HEK293 (cell line): Measurements from ENCODE around the gene GRIN3A.

Source experiments
- OVOL3 ChIP-seq: fragments of 450-650 bp; formaldehyde crosslinking; IDR thresholded peaks from 2 replicates; pipeline ENCODE4 v1.5.1; 2016; ENCODE audit warnings: missing biosample characterization, missing genetic modification characterization
- ZBTB6 ChIP-seq: fragments of 450-650 bp; formaldehyde crosslinking; IDR thresholded peaks from 2 replicates; pipeline ENCODE4 v1.5.1; 2017; ENCODE audit warnings: missing biosample characterization, missing genetic modification characterization
- ZNF138 ChIP-seq: fragments of 450-650 bp; formaldehyde crosslinking; IDR thresholded peaks from 2 replicates; pipeline ENCODE4 v1.5.1; 2016; ENCODE audit warnings: missing biosample characterization, missing genetic modification characterization, borderline replicate concordance
- ZNF157 ChIP-seq: fragments of 450-650 bp; formaldehyde crosslinking; IDR thresholded peaks from 2 replicates; pipeline ENCODE4 v1.5.1; 2016; ENCODE audit warnings: missing biosample characterization, missing genetic modification characterization
- ZNF341 ChIP-seq: fragments of 450-650 bp; formaldehyde crosslinking; IDR thresholded peaks from 2 replicates; pipeline ENCODE4; 2016; ENCODE audit warnings: low read depth, missing biosample characterization, missing genetic modification characterization
- ZNF433 ChIP-seq: fragments of 450-650 bp; formaldehyde crosslinking; IDR thresholded peaks from 2 replicates; pipeline ENCODE4 v1.5.1; 2016; ENCODE audit warnings: missing biosample characterization, missing genetic modification characterization, low read depth
- ZNF548 ChIP-seq: fragments of 450-650 bp; formaldehyde crosslinking; IDR thresholded peaks from 2 replicates; pipeline ENCODE4 v1.5.1; 2016; ENCODE audit warnings: missing biosample characterization, missing genetic modification characterization
- ZNF626 ChIP-seq: fragments of 450-650 bp; sonication (Bioruptor Pico); formaldehyde crosslinking; IDR thresholded peaks from 2 replicates; pipeline ENCODE4 v1.5.1; 2018; ENCODE audit warnings: missing biosample characterization, missing genetic modification characterization, inconsistent platforms
- ZNF658 ChIP-seq: fragments of 450-650 bp; formaldehyde crosslinking; IDR thresholded peaks from 2 replicates; pipeline ENCODE4; 2016; ENCODE audit warnings: missing biosample characterization, missing genetic modification characterization
- ZXDB ChIP-seq: fragments of 450-650 bp; formaldehyde crosslinking; IDR thresholded peaks from 2 replicates; pipeline ENCODE4 v1.5.1; 2016; ENCODE audit warnings: missing biosample characterization, missing genetic modification characterization

The GRIN3A gene

GRCh38 chr9:101524371-101524770 is 214.1 kb downstream of the GRIN3A start (continued):
- TF ChIP-seq ZBTB6 = no peak
- no peak for TF ChIP-seq ZNF658 (tag by site-specific recombination)
- TF ChIP-seq ZNF433 (tag by site-specific recombination) = no peak
- TF ChIP-seq ZNF341 = no peak
- no peak for TF ChIP-seq OVOL3 (tag by site-specific recombination)
- TF ChIP-seq ZNF138 (tag by site-specific recombination) = no peak
- no peak for TF ChIP-seq ZNF626 (tag by site-specific recombination)
- no peak for TF ChIP-seq ZNF548 (tag by site-specific recombination)
- no peak for TF ChIP-seq ZNF157 (tag by site-specific recombination)
- TF ChIP-seq ZXDB (tag by site-specific recombination) = no peak
